NCI-H2227 treated with DMSO at 0.1 percent for 48 hours (cell line): ENCODE data around the gene CNPY2.
A peak's percentile ranks its signal among the peaks of the same experiment; 100 is the strongest.
"Not testable (repeated sequence)": the region's sequence is repeated elsewhere in the genome, so short reads cannot be mapped to it uniquely, and the experiment has no call there.

Experiments used
- DNase-seq: peaks from one replicate; lab custom pipeline; 2025; lab: John Stamatoyannopoulos, UW

Gene CNPY2

DNA sequence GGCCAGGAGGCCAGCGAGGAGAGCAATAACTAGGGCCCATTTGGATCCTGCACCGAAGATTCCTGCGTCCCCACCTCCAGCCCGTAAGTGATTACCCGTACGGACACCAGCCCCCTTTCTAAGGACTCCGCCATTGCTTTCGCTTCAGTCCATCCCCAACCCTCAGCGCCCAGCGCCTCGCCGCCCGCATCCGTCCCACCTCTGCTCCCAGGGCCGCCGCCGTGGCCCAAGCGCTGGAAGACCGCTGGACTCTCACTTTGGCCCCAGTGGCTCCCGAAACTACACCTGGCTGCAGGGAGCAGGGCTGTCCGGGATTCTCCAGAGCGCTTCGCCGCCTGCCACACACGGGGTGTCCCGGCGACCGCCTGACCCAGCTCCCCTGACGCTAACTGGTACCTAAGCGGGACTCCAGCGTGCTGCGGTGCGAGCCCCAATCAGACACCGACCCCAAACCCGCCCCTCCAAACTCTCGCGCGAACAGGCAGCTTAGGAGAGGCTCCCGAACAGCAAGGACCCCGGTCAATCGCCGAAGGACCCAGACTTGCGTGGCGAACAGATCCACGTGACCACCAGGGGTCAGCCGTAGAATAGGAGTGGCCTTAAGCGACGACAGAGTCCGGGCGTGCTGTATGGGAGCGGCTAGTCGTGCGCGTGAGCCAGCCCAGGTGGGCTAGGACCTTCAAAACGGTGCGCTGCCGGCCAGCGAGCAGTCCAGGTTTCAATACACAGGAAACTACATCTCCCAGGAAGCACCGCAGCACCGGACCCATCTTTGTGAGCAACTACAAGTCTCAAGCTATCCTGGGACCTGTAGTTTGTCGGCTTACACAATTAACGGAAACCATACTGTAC, at the start of gene CNPY2:
CNPY2 (minus strand) TSS at position 367 of the 852 bp plus-strand sequence. CDS start 771 bp downstream, outside the sequence.
- peak; percentile 91 for DNase-seq

- no peak for DNase-seq
Observed at GRCh38 chr12:56362130-56363059, 46.6 kb upstream of the CNPY2 start, which contains the start of gene APOF. Gene APOF (minus strand): TSS chr12:56362857. CDS start chr12:56362745, 112 bp downstream.

DNA sequence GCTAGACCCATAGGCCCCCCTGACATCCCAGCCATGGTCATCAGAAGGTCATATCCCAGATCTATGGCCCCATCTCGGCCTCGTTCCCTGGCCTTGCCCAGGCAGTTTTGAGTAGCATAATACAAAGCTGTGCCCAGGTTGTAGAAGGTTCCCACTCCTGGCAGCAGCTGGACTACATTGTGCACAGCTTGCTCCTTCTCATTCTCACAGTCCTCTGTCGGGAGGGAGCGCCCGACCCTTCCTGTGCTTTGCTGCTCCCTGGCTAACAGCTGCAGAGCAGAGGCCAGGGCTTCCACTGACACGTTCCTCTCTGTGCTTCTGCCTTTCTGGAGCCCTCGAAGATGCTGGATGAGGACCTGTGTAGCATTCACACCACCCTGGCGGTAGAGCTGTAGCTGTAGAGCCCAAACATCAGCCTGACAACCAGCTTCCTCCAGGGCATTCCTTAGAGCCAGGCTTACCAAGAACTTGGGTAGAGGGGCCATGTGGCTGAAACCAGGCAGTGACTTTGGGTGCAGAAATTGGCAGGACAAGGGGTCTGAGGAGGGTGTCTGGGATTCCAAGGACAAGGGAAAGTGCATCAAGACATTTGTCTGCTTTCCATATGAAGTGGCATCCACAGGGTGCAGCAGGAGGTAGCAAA, 45.8 kb upstream of the CNPY2 start:
- no peak for DNase-seq

DNA sequence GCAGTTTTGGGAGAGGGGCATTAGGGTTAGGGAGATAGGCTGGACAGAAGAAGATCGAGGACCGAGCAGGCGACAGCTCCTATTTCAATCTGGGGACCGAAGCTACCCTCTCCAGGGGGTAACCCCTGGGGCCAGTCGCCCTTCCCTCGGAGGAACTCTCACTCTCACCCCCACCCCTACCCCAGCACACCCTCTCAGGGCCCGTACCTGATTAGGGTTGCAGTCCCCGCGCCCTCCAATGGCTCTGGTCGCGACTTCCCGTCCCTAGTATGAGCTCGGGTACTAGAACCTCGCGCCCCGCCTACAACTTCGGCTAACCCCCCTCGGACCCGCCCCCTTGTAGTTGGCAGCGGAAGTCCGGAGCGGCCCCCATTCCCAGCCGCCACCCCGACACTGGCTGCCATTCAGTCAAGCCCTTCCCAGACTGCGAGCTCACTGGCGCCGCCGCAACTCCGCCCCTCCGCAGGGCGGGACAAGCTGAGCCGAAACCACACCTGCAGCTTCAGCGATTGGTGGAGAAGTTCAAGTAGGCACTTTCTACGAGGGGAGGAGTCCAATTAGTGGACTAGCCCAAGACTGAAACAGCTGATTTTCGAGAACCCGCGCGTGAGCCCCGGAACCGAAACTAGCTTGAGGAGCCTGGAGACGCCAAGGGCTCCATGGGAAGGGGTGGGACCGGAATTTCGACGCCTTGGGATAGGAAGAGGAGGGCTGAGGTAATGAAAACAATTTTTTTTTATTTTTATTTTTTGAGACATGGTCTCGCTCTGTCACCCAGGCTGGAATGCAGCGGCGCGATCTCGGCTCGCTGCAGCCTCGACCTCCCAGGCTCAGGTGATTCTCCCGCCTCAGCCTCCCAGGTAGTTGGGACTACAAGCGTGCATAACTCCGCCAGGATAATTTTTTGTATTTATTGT, 44.3 kb upstream of the CNPY2 start, which contains the start of gene STAT2:
STAT2 (minus strand) TSS at position 257 of the 917 bp plus-strand sequence. CDS start 3,536 bp downstream, outside the sequence.
- DNase-seq: peak; percentile 96

DNA sequence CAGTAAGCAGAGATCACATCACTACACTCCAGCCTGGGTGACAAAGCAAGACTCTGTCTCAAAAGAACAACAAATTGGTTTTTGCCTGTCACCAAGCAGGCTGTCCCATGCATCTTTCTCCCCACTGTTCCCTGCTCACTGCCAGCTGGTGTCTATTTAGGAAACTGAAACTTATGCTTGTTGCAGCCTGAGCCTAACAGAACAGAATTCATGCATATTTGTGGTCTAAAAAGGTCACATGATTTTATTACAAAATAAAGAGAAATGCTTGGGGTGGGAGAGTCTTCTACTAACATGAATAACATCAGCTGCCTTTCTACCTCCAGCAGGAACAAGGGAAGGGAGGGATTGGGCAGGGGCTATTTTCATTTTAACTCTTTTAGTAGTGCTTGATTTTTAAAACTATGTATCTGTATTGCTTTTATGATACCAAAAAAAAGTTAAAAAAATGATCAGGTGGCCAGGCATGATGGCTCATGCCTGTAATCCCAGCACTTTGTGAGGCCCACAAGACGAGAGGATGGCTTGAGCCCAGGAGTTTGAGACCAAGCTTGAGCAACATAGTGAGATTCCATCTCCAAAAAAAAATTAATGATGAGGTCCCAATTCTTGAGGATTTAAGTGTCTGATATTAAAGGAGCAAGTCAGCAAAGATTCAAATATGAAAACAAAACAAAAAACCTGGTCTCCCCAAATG, 43.2 kb upstream of the CNPY2 start:
- peak; percentile 0 for DNase-seq

- DNase-seq: no peak
Observed at GRCh38 chr12:56351325-56351724, 35.5 kb upstream of the CNPY2 start.

DNA sequence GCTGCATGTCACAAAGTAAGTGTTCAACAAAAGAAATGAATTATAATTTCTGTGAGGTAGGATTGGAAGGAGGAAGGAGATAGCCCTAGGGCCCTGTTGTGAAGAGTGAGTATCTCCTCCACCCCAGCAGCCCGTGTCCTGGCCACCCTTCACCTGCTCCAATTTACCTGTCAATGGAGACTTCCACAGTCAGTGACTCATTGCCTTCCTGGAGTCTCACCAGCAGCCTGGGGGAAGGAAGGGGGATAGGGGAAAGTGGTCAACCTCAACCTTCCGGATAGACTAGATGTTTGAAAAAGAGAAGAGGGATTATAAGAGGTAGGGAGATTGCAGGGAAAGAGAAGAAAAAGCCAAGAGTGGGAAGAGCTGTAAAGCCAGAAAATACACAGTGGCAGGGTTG, 34.9 kb upstream of the CNPY2 start:
- DNase-seq: no peak

DNA sequence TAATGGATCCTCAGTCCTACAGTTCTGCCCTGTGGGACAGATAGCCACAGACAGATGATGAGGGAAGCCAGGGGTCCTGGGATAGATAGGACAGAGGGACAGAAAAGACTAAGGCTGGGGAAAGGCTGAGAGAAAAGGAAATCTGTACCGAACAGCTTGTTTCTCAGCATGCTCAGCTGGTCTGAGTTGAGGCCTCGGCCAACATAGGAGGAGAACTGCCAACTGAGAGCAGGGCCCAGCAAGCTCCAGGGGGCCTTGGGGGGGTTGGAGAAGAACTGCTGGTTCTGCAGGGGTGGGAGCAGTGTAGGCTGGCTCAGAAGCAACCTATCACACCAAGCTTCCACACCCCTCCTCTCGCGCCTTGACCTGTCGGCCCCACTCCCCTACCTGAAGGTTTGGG, 33.0 kb upstream of the CNPY2 start:
- DNase-seq: no peak

- DNase-seq: not testable (repeated sequence)
Observed at GRCh38 chr12:56347255-56347654, 31.5 kb upstream of the CNPY2 start.

GRCh38 chr12:56346675-56347074, 30.9 kb upstream of the CNPY2 start:
- DNase-seq: no peak

GRCh38 chr12:56342290-56342689, 26.5 kb upstream of the CNPY2 start:
- not testable (repeated sequence) for DNase-seq

DNA sequence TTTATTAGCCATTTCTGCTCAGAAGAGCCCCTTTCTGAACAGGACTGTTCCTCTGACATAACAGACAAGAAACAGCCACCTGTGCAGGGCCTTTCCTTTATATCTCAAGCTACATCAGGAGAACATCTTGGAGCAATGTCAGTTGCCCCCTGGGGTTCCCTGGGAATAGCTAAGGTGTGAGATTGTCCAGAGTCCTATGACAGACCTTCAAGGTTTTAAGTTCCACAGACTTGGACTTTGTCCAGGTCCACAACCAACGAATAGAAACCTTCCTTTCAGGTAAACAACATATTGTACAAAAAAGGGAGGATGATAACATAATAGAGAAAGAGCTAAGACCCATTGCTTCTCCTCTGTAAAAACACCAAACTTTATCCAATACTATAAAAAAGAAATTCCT, 25.8 kb upstream of the CNPY2 start:
- DNase-seq: no peak

DNA sequence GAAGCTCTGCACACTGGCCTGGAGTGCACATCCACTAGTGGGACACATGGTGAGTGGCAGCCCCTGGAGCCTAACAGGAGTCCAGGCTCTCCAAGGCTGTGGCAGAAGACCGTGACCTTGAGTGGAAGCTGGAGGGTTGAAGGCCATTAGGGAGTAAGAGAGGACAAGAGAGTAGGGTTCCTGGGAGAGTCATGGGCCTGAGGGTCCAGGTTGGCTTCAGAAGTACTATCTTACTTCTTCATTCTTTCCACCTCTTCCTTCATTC, 23.3 kb upstream of the CNPY2 start:
- DNase-seq: no peak

- DNase-seq: no peak
Observed at GRCh38 chr12:56338308-56339157, 22.7 kb upstream of the CNPY2 start, which contains the start of gene IL23A. Gene IL23A (plus strand): TSS chr12:56338884. CDS start chr12:56339045, 161 bp downstream.

DNA sequence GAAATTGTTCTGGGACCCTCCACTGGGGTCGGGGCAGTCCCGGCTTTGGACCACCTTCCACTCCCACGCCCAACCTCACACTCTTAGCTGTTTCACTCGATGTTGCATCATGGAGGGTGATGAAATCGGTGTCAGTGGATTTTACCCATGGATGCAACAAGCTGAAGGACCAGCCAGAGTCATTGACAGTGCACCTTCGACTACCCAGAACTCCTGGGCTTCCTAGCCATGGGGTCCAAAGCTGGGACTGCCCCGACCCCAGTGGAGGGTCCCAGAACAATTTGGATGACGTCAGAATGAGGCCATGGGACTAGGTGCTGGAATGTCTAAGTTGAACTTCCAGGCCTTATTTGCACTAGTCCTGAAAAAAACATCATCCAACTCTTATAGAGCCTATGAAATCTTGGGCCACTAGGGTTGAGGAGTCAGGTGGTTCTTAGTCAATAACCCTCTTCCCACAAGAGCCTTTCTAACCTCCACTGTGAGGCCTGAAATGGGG, 22.0 kb upstream of the CNPY2 start:
- DNase-seq: no peak

- no peak for DNase-seq
Observed at GRCh38 chr12:56336361-56337167, 20.8 kb upstream of the CNPY2 start.

GRCh38 chr12:56335527-56335926, 19.7 kb upstream of the CNPY2 start:
- DNase-seq: not testable (repeated sequence)

DNA sequence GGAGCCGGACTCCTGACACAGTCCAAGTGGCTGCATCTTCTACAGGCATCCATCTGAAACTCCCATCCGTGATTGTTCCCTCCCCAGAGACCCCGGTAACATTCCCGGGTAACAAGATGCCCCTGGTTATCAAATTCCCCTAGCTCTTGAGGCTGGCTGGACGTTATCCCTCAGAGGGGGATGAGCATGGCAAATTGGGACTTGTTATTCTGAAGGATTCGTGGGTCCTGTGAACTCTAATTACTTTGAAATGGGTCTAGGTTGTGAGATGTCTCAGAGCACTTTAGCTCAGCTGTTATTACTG, 18.7 kb upstream of the CNPY2 start:
- no peak for DNase-seq
